Measurements from ENCODE around the gene PSD4.

DNA sequence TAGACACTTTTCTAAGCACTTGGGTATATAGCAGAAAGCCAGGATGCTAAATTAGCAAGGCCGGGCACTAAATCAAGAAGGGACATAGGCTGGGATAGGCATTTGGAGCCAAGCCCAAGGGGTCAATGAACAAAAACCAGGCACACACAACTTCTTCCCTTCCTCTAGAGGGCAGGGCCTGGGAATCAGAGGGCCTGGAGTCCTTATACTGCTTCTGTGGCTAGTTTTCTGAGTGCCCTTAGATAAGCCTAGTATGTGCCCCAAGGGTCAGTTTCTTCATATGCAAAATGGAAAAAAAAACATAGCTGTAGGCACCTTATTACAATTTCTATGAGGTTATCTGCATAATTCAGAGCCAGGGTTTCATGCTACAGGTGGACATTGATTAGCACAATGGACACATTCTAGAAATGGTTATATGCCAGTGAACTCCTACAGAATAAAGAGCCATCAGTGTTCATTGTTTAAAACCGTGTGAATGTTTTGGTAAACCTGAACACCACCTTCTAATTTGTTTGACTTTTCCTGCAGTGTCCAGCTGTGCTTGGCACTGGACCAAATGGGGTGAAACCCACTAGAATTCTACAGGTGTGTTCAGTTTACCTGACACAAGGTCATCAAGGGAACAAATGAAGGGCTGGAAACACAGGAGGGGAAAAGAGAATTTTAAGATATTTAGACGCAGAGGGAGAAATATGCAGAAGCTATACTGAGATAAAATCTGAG is 55.4 kb downstream of the PSD4 start:
- TF ChIP-seq POLR2A (IDR thresholded peaks at IDR 0.05; ENCODE audit: low read depth, low read length) (no peak), TAF1 (IDR thresholded peaks at IDR 0.05; ENCODE audit: low read depth, low read length) (no peak)
